Gastrocnemius medialis (tissue), 4 donors: ENCODE data around the gene BCL7C. TPM values are rescaled to one million over a fixed set of nuclear protein-coding genes. Genes with fewer than 3 reads are reported as not detected.

Source experiments
- ATAC-seq, 2 donors: fragments of 150-250 bp; one replicate each; pipeline ENCODE4 v1.9.1; 2016
- DNase-seq, 2 donors: peaks; one replicate each; pipeline ENCODE4 v3.0.0-alpha.2; 2019
- H3K27ac ChIP-seq, 4 donors: fragments of 200-600 bp; sonication (generic); 1 replicate in 1 of 4; 2 replicates in 3 of 4; pipeline ENCODE4 v1.5.1; 2016 to 2018; ENCODE audit warnings: mild to moderate bottlenecking in 2 of 4, moderate library complexity in 1 of 4
- H3K27me3 ChIP-seq, 3 donors: fragments of 200-600 bp; sonication (generic) in 2 of 3; 1 replicate in 1 of 3; 2 replicates in 2 of 3; pipeline versions ENCODE4 v1.5.1 to v1.6.0; 2016 to 2019; ENCODE audit warnings: mild to moderate bottlenecking in 1 of 3, moderate library complexity in 1 of 3
- H3K36me3 ChIP-seq, 2 donors: fragments of 200-600 bp; sonication (generic) in 1 of 2; one replicate each; pipeline ENCODE4 v1.5.1; 2017 to 2018
- H3K4me1 ChIP-seq, 2 donors: fragments of 200-600 bp; sonication (generic) in 1 of 2; one replicate each; pipeline ENCODE4 v1.5.1; 2016 to 2017; ENCODE audit warnings: mild to moderate bottlenecking in 2 of 2
- H3K4me3 ChIP-seq, 4 donors: fragments of 200-600 bp; sonication (generic) in 3 of 4; 1 replicate in 1 of 4; 2 replicates in 3 of 4; pipeline ENCODE4 v1.5.1; 2016 to 2019; ENCODE audit warnings: mild to moderate bottlenecking in 2 of 4
- H3K9me3 ChIP-seq, 3 donors: fragments of 200-600 bp; sonication (generic) in 2 of 3; 1 replicate in 1 of 3; 2 replicates in 2 of 3; pipeline ENCODE4 v1.5.1; 2016 to 2019
- POLR2A ChIP-seq, 2 donors: fragments of 450-650 bp; IDR thresholded peaks; one replicate each; pipeline ENCODE4 v1.6.1; 2017; ENCODE audit warnings: antibody characterized with exemption in 2 of 2, mild to moderate bottlenecking in 2 of 2, moderate library complexity in 2 of 2
- in situ Hi-C, 4 donors: fragments of 200-750 bp; cut with MboI; loops; one replicate each; pipeline versions ENCODE4 v1.15.0 to v1.8.0; 2017; ENCODE audit warnings: low sequenced_read_pairs in 4 of 4
- intact Hi-C: fragments of 100-400 bp; cut with DNase I; formaldehyde crosslinking; loops from one replicate; pipeline ENCODE4 v1.15.1; 2023; ENCODE audit warnings: low total_unique reads
- total RNA-seq, 4 donors: library from RNA; depleted of rRNA; stranded (reverse); fragments of >200 nt; gene quantifications; one replicate each; pipeline versions ENCODE4 v1.1.0 to v1.2.3, GENCODE V29; 2016
- TF ChIP-seq, protein P1 (sequence below), 5 experiments: fragments of 450-650 bp in 3 of 5; fragments of 200-600 bp in 2 of 5; sonication (generic) in 2 of 5; IDR thresholded peaks in 4 of 5; conservative IDR thresholded peaks in 1 of 5; 1 replicate in 4 of 5; 2 replicates in 1 of 5; pipeline ENCODE4 v1.5.1; 2016 to 2019; ENCODE audit warnings: antibody characterized with exemption in 5 of 5, mild to moderate bottlenecking in 3 of 5, moderate library complexity in 3 of 5

Gene BCL7C
- total RNA-seq, 4 donors from 2014 or later = 16.4 to 24.5 (median 22.3) TPM

GRCh38 chr16:30843501-30843900, 50.4 kb downstream of the BCL7C start:
- TF ChIP-seq POLR2A (IDR thresholded peaks at IDR 0.05) = no peak
- TF ChIP-seq, protein P1, sequence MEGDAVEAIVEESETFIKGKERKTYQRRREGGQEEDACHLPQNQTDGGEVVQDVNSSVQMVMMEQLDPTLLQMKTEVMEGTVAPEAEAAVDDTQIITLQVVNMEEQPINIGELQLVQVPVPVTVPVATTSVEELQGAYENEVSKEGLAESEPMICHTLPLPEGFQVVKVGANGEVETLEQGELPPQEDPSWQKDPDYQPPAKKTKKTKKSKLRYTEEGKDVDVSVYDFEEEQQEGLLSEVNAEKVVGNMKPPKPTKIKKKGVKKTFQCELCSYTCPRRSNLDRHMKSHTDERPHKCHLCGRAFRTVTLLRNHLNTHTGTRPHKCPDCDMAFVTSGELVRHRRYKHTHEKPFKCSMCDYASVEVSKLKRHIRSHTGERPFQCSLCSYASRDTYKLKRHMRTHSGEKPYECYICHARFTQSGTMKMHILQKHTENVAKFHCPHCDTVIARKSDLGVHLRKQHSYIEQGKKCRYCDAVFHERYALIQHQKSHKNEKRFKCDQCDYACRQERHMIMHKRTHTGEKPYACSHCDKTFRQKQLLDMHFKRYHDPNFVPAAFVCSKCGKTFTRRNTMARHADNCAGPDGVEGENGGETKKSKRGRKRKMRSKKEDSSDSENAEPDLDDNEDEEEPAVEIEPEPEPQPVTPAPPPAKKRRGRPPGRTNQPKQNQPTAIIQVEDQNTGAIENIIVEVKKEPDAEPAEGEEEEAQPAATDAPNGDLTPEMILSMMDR (IDR thresholded peaks at IDR 0.05 in 4 of 5, conservative IDR thresholded peaks at IDR 0.05 in 1 of 5) = no peak
- no peak overlapping the region for H3K4me3 ChIP-seq
- DNase-seq (no peak), ATAC-seq (no peak)
- H3K27ac ChIP-seq = no peak overlapping the region
- no peaks in the 10 kb centered on the region for H3K36me3 ChIP-seq
- H3K27me3 ChIP-seq = no peaks in the 10 kb centered on the region
- H3K4me1 ChIP-seq = peaks cover 6 to 13% of the 10 kb centered on the region in 2 donors
- intact Hi-C loops (loop anchor here (10.0 kb wide), 1 partner anchor 1021 kb away; no protein-coding TSS in a partner anchor), in situ Hi-C loops (loop anchor here in 3 of 4 donors (5.0 to 25.0 kb wide), 2 partner anchors 79 to 1019 kb away; partner anchors contain the start of genes ZNF267 (in 2 of the 3) and FBXL19 (in 1 of the 3))
- no peaks in the 10 kb centered on the region for H3K9me3 ChIP-seq

DNA sequence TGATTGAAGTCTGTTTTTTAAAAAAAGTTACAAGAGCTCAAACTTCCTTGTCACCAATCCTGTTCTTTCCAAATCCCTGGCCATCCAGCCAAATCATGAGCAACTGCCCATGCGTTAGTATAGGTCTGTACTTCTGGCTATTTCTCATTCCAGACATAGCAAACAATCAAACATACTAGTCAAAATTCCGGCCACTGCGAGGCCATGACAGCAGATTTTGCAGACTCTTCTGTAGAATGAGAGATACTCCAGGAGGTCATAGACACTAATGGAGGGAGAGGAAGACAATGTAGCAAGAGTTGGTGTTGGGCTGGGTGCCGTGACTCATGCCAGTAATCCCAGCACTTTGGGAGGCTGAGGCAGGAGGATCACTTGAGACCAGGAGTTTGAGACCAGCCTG, 50.9 kb downstream of the BCL7C start:
- TF ChIP-seq POLR2A (IDR thresholded peaks at IDR 0.05) = no peak
- TF ChIP-seq, protein P1 (IDR thresholded peaks at IDR 0.05 in 4 of 5, conservative IDR thresholded peaks at IDR 0.05 in 1 of 5) = no peak
- Histone ChIP-seq H3K9me3 (no peaks in the 10 kb centered on the region), H3K4me3 (no peak overlapping the region), H3K4me1 (peaks cover 6 to 13% of the 10 kb centered on the region in 2 donors), H3K27ac (no peak overlapping the region), H3K27me3 (no peaks in the 10 kb centered on the region), H3K36me3 (no peaks in the 10 kb centered on the region)
- in situ Hi-C loops (loop anchor here in 3 of 4 donors (5.0 to 25.0 kb wide), 2 partner anchors 79 to 1019 kb away; partner anchors contain the start of genes ZNF267 (in 2 of the 3) and FBXL19 (in 1 of the 3)), intact Hi-C loops (loop anchor here (10.0 kb wide), 1 partner anchor 1022 kb away; no protein-coding TSS in a partner anchor)
- DNase-seq = no peak
- ATAC-seq = no peak

GRCh38 chr16:30841332-30841731, 52.5 kb downstream of the BCL7C start:
- Histone ChIP-seq H3K9me3 (no peaks in the 10 kb centered on the region), H3K27me3 (no peaks in the 10 kb centered on the region), H3K4me3 (no peak overlapping the region), H3K4me1 (peaks cover 6 to 13% of the 10 kb centered on the region in 2 donors), H3K36me3 (no peaks in the 10 kb centered on the region), H3K27ac (no peak overlapping the region)
- DNase-seq = no peak
- TF ChIP-seq, protein P1 (IDR thresholded peaks at IDR 0.05 in 4 of 5, conservative IDR thresholded peaks at IDR 0.05 in 1 of 5) = no peak
- TF ChIP-seq POLR2A (IDR thresholded peaks at IDR 0.05) = no peak
- intact Hi-C loops (loop anchor here (10.0 kb wide), 1 partner anchor 1023 kb away; no protein-coding TSS in a partner anchor), in situ Hi-C loops (loop anchor here in 3 of 4 donors (5.0 to 25.0 kb wide), 2 partner anchors 81 to 1021 kb away; partner anchors contain the start of genes ZNF267 (in 2 of the 3) and FBXL19 (in 1 of the 3))
- no peak for ATAC-seq

DNA sequence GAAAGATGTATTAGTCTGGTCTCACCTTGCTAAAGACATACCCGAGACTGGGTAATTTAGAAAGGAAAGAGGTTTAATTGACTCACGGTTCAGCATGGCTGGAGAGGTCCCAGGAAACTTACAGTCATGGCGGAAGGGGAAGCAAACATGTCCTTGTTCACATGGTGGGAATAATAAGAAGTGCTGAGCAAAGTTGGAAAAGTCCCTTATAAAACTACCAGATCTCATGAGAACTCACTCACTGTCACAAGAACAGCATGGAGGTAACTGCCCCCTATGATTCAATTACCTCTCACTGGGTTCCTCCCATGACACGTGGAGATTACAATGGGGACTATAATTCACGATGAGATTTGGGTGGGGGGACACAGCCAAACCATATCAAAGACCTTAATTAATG, 53.3 kb downstream of the BCL7C start:
- Histone ChIP-seq H3K36me3 (no peaks in the 10 kb centered on the region), H3K27me3 (no peaks in the 10 kb centered on the region), H3K4me1 (peaks cover 6 to 11% of the 10 kb centered on the region in 2 donors), H3K9me3 (no peaks in the 10 kb centered on the region), H3K27ac (no peak overlapping the region), H3K4me3 (no peak overlapping the region)
- no peak for DNase-seq
- no peak for ATAC-seq
- TF ChIP-seq, protein P1 (IDR thresholded peaks at IDR 0.05 in 4 of 5, conservative IDR thresholded peaks at IDR 0.05 in 1 of 5) = no peak
- no peak for TF ChIP-seq POLR2A (IDR thresholded peaks at IDR 0.05)
- intact Hi-C loops = loop anchor here (10.0 kb wide), 1 partner anchor 1024 kb away; no protein-coding TSS in a partner anchor
- in situ Hi-C loops = loop anchor here in 3 of 4 donors (5.0 to 25.0 kb wide), 2 partner anchors 82 to 1022 kb away; partner anchors contain the start of genes ZNF267 (in 2 of the 3) and FBXL19 (in 1 of the 3)
